Putamen (tissue), 1 donor: ENCODE data around the gene NRN1.

Experiments used
- DNase-seq: peaks from one replicate; pipeline ENCODE4 v3.0.0-alpha.2; 2016; ENCODE audit warnings: low spot score

NRN1 gene

GRCh38 chr6:6002005-6002847 is 4.5 kb downstream of the NRN1 start:
- no peak for DNase-seq

- DNase-seq, result no peak
Observed at GRCh38 chr6:6001443-6001842, 5.3 kb downstream of the NRN1 start.

GRCh38 chr6:5999688-6000608 is 6.8 kb downstream of the NRN1 start:
- no peak for DNase-seq

GRCh38 chr6:5998711-5999687 is 7.7 kb downstream of the NRN1 start:
- no peak for DNase-seq

- no peak for DNase-seq
Observed at GRCh38 chr6:5998236-5998635, 8.5 kb downstream of the NRN1 start.

- no peak for DNase-seq
Observed at GRCh38 chr6:5997420-5997987, 9.2 kb downstream of the NRN1 start.

GRCh38 chr6:5996714-5997419 is 9.9 kb downstream of the NRN1 start:
- no peak for DNase-seq

GRCh38 chr6:5995949-5996713 is 10.6 kb downstream of the NRN1 start:
- no peak for DNase-seq

- DNase-seq, result no peak
Observed at GRCh38 chr6:5995658-5995948, 11.1 kb downstream of the NRN1 start.

GRCh38 chr6:5994999-5995657 is 11.6 kb downstream of the NRN1 start:
- DNase-seq, result no peak

- DNase-seq, result no peak
Observed at GRCh38 chr6:5994234-5994998, 12.3 kb downstream of the NRN1 start.

- DNase-seq, result no peak
Observed at GRCh38 chr6:5992551-5993225, 14.0 kb downstream of the NRN1 start.

- no peak for DNase-seq
Observed at GRCh38 chr6:5990786-5991185, 15.9 kb downstream of the NRN1 start.

- no peak for DNase-seq
Observed at GRCh38 chr6:5989141-5989723, 17.5 kb downstream of the NRN1 start.

- no peak for DNase-seq
Observed at GRCh38 chr6:5986861-5987260, 19.9 kb downstream of the NRN1 start.

GRCh38 chr6:5984150-5985089 is 22.3 kb downstream of the NRN1 start:
- no peak for DNase-seq
